A673 (cell line): ENCODE data around the gene CSHL1. TPM values are rescaled to one million over a fixed set of nuclear protein-coding genes. Genes with fewer than 3 reads are reported as not detected.

ENCODE experiments used
- BruUV-seq: library from RNA; stranded (reverse); fragments of 400-500 nt; replicated peaks from 2 replicates; lab custom pipeline; 2021; lab: Mats Ljungman, UMichigan
- CTCF ChIA-PET: fragments of 300-600 bp; sonication (Branson Sonifier 250); formaldehyde crosslinking; loops from one replicate; lab custom pipeline; 2022; ENCODE audit warnings: antibody characterized with exemption; lab: Charles Lee
- POLR2A ChIA-PET: fragments of 300-600 bp; sonication (Branson Sonifier 250); formaldehyde crosslinking; loops from one replicate; lab custom pipeline; 2022; ENCODE audit warnings: antibody characterized with exemption; ENCODE audit not compliant: low non-redundant PET; lab: Charles Lee
- DNase-seq: peaks from one replicate; pipeline ENCODE4 v3.0.0-alpha.2; 2015; ENCODE audit warnings: low spot score
- H3K27ac ChIP-seq: fragments of 200-600 bp; sonication (generic); 2 replicates; pipeline ENCODE4 v1.5.1; 2016; ENCODE audit warnings: mixed run types, low read depth, mild to moderate bottlenecking, mixed read lengths, antibody characterized with exemption, low read length; ENCODE audit not compliant: poor library complexity, severe bottlenecking
- H3K27me3 ChIP-seq: fragments of 200-600 bp; sonication (generic); replicated peaks from 2 replicates; pipeline ENCODE4 v1.6.1; 2017; ENCODE audit warnings: mixed run types, low read depth, mild to moderate bottlenecking, mixed read lengths, antibody characterized with exemption, low read length; ENCODE audit not compliant: insufficient read depth, poor library complexity
- H3K36me3 ChIP-seq: fragments of 200-600 bp; sonication (generic); 2 replicates; pipeline ENCODE4 v1.6.1; 2016; ENCODE audit warnings: mixed run types, mild to moderate bottlenecking, mixed read lengths, antibody characterized with exemption, low read length; ENCODE audit not compliant: insufficient read depth, poor library complexity, severe bottlenecking
- H3K4me1 ChIP-seq: fragments of 200-600 bp; sonication (generic); 2 replicates; pipeline ENCODE4 v1.6.1; 2017; ENCODE audit warnings: mixed run types, mild to moderate bottlenecking, mixed read lengths, antibody characterized with exemption, low read length; ENCODE audit not compliant: insufficient read depth, poor library complexity, severe bottlenecking
- H3K4me3 ChIP-seq: fragments of 200-600 bp; sonication (generic); 2 replicates; pipeline ENCODE4 v1.5.1; 2016; ENCODE audit warnings: low read depth, mixed run types, mild to moderate bottlenecking, mixed read lengths, low read length; ENCODE audit not compliant: poor library complexity, severe bottlenecking
- H3K9me3 ChIP-seq: fragments of 200-600 bp; sonication (generic); 2 replicates; pipeline ENCODE4 v1.6.1; 2016; ENCODE audit warnings: mixed run types, low read depth, mild to moderate bottlenecking, mixed read lengths, antibody characterized with exemption, low read length; ENCODE audit not compliant: poor library complexity, severe bottlenecking
- CTCF ChIP-seq: fragments of 300-800, 200-600 bp; sonication (generic); conservative IDR thresholded peaks from 2 replicates; pipeline ENCODE4 v1.5.1; 2017; ENCODE audit warnings: low read depth, mild to moderate bottlenecking, antibody characterized with exemption, low read length, moderate library complexity, mixed read lengths
- EZH2 ChIP-seq: fragments of 200-600 bp; sonication (generic); IDR thresholded peaks from 2 replicates; pipeline ENCODE4 v1.6.1; 2017; ENCODE audit warnings: borderline replicate concordance, low read depth, mild to moderate bottlenecking, mixed read lengths, antibody characterized with exemption, low read length; ENCODE audit not compliant: poor library complexity, severe bottlenecking
- intact Hi-C: fragments of 100-400 bp; cut with micrococcal nuclease; formaldehyde crosslinking; loops from one replicate; pipeline ENCODE4 v1.10.0; 2022; ENCODE audit not compliant: unreplicated experiment
- total RNA-seq: library from RNA; stranded (reverse); gene quantifications from 2 replicates; pipeline ENCODE4 v1.2.3, GENCODE V29; 2021

CSHL1 gene
- total RNA-seq, 1 experiment from 2014 or later = not detected

DNA sequence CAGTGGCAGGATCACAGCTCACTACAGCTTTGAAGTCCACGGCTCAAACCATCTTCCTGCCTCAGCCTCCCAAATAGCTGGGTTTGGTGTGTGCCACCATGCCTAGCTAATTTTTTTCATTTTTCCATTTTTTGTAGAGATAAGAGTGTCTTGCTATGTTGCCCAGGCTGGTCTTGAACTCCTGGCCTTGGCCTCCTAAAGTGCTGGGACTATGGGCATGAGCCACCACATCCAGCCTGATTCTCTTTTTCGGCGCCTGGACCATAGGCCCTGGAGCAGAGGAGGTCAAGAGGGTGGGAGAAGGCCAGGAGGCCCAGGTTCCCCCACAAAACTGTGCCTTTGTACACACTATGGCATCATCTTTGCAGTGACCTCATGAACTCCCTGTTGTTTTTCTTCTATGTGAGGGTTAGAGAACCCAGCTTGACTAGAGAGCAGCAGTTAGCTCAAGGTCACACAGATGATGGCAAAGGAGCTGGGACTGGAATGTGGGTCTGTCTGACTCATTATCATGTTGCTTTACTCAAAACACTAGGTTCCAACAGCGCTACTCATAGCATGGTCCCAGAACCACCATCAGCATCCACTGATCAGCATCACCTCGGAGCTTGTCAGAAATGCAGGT is 45.4 kb upstream of the CSHL1 start:
- CTCF ChIA-PET = no interaction called here
- TF ChIP-seq CTCF (no peak), EZH2 (no peak)
- BruUV-seq = no TSS peak
- POLR2A ChIA-PET = no interaction called here
- Histone ChIP-seq H3K36me3 (no peaks in the 10 kb centered on the region), H3K4me1 (no peaks in the 10 kb centered on the region), H3K9me3 (no peaks in the 10 kb centered on the region), H3K27ac (no peak overlapping the region), H3K27me3 (no peaks in the 10 kb centered on the region), H3K4me3 (no peak overlapping the region)
- intact Hi-C loops = no loop called here
- no peak for DNase-seq

DNA sequence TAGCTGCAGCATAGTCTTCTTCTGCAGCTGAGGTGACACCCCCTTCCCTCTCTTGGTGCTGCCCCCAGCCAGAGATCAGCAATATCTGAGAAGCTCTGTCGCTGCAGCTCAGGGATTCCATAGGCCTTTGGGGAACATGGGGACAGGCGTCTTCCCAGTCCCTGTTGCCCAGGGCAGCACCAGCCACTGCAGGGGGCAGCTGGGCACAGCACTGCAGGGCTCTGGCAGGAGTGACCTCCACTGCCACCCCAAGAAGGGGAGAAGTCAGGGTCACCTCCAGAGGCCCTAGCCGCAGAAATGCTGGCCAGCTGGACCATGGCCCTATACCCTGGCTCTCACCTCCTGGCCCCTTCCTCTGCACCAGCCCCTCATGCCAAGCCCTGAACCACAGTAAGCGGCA is 44.7 kb upstream of the CSHL1 start:
- DNase-seq = no peak
- no TSS peak for BruUV-seq
- H3K27me3 ChIP-seq = no peaks in the 10 kb centered on the region
- no peaks in the 10 kb centered on the region for H3K4me1 ChIP-seq
- H3K27ac ChIP-seq = no peak overlapping the region
- TF ChIP-seq EZH2 (no peak), CTCF (no peak)
- no peak overlapping the region for H3K4me3 ChIP-seq
- intact Hi-C loops = no loop called here
- POLR2A ChIA-PET = no interaction called here
- CTCF ChIA-PET = no interaction called here
- H3K36me3 ChIP-seq = no peaks in the 10 kb centered on the region
- H3K9me3 ChIP-seq = no peaks in the 10 kb centered on the region

GRCh38 chr17:63955232-63955631 is 44.2 kb upstream of the CSHL1 start:
- DNase-seq = no peak
- no peaks in the 10 kb centered on the region for H3K27me3 ChIP-seq
- H3K4me3 ChIP-seq = no peak overlapping the region
- CTCF ChIA-PET = no interaction called here
- no peak overlapping the region for H3K27ac ChIP-seq
- H3K4me1 ChIP-seq = no peaks in the 10 kb centered on the region
- H3K36me3 ChIP-seq = no peaks in the 10 kb centered on the region
- no peak for TF ChIP-seq CTCF
- TF ChIP-seq EZH2 = no peak
- H3K9me3 ChIP-seq = no peaks in the 10 kb centered on the region
- no TSS peak for BruUV-seq
- POLR2A ChIA-PET = no interaction called here
- intact Hi-C loops = no loop called here
